Measurements from ENCODE around the gene ARHGEF19. TPM values are rescaled to one million over a fixed set of nuclear protein-coding genes. Genes with fewer than 3 reads are reported as not detected.

The ARHGEF19 gene
- total and polyA plus RNA-seq, 2 of the 13 experiments (the other 11 are each of a cell fraction or from before 2014, with no cell fraction given): 1.7 to 1.8 TPM

DNA sequence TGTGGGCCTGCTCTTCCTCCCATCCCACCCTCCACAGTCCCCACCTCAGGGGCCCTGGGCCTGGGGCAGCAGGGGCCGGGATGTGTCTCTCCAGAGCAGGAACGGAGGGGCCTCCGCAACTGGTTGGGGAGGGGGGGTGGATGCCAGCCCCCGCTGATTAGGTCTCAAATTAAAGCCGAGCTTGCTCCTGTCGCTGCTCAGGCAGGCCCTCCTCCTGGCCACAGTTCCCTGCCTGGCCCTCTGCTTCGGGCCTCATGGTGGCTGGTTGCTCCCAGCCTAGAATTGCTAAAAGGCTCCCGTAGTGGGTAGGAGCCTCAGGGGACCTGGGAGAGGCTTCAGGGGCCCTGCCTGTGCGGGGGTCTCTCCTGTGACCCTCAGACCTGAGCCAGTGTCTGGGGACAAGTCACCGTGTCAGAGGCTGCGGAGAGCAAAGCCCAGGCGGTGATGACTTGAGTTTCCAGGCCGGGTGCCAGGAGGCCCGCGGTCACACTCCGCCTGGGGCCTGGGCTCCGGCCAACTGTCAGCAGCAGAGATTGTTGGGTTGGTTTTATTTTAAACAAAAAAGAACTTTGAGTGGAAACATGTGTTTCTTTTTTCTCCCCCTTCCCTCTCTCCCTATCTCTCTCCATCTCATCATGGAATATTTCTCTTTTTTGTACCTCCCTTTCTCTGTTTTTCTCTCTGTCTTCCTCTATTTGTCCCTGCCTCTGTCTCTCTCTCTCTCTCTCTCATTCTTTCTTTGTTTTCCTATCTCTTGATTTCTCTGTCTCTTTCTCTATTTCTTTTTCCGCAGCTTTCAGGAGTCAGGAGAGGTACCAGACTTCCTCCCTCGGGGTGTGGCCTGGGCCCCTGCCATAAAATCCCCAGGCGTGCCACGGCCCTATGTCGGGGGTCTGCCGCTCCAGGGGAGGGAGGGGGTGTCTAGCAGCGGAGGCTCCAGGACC lies 36.6 kb downstream of the ARHGEF19 start (continued):
- TF ChIP-seq, protein P1, sequence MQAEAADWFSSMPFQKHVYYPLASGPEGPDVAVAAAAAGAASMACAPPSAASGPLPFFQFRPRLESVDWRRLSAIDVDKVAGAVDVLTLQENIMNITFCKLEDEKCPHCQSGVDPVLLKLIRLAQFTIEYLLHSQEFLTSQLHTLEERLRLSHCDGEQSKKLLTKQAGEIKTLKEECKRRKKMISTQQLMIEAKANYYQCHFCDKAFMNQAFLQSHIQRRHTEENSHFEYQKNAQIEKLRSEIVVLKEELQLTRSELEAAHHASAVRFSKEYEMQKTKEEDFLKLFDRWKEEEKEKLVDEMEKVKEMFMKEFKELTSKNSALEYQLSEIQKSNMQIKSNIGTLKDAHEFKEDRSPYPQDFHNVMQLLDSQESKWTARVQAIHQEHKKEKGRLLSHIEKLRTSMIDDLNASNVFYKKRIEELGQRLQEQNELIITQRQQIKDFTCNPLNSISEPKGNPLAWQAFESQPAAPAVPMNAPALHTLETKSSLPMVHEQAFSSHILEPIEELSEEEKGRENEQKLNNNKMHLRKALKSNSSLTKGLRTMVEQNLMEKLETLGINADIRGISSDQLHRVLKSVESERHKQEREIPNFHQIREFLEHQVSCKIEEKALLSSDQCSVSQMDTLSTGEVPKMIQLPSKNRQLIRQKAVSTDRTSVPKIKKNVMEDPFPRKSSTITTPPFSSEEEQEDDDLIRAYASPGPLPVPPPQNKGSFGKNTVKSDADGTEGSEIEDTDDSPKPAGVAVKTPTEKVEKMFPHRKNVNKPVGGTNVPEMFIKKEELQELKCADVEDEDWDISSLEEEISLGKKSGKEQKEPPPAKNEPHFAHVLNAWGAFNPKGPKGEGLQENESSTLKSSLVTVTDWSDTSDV (CRISPR knock-in tag; IDR thresholded peaks at IDR 0.05): no peak
- no peak for TF ChIP-seq FOXP1 (IDR thresholded peaks at IDR 0.05)
- TF ChIP-seq FOXP1 (CRISPR knock-in tag; IDR thresholded peaks at IDR 0.05): no peak
- peak; percentile 45 for TF ChIP-seq GATAD2A (CRISPR knock-in tag; IDR thresholded peaks at IDR 0.05)
- TF ChIP-seq MXD4 (CRISPR knock-in tag; IDR thresholded peaks at IDR 0.05): 0 out of 2 replicates have a peak, but pooled peaks have one; percentile 47
- no peak for TF ChIP-seq FOXM1 (CRISPR knock-in tag; IDR thresholded peaks at IDR 0.05)
- no peak for TF ChIP-seq POLR2AphosphoS2 (IDR thresholded peaks at IDR 0.05; ENCODE audit: low read depth, low read length)
- TF ChIP-seq, protein P2, sequence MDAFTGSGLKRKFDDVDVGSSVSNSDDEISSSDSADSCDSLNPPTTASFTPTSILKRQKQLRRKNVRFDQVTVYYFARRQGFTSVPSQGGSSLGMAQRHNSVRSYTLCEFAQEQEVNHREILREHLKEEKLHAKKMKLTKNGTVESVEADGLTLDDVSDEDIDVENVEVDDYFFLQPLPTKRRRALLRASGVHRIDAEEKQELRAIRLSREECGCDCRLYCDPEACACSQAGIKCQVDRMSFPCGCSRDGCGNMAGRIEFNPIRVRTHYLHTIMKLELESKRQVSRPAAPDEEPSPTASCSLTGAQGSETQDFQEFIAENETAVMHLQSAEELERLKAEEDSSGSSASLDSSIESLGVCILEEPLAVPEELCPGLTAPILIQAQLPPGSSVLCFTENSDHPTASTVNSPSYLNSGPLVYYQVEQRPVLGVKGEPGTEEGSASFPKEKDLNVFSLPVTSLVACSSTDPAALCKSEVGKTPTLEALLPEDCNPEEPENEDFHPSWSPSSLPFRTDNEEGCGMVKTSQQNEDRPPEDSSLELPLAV (CRISPR knock-in tag; conservative IDR thresholded peaks at IDR 0.05; ENCODE audit: low read depth): no peak
- peak; percentile 66 for TF ChIP-seq ZBTB7B (CRISPR knock-in tag; IDR thresholded peaks at IDR 0.05)
- no peak for TF ChIP-seq SP2 (CRISPR knock-in tag; IDR thresholded peaks at IDR 0.05)
- TF ChIP-seq ARID2 (CRISPR knock-in tag; IDR thresholded peaks at IDR 0.05; ENCODE audit: borderline replicate concordance): no peak
- no peak for TF ChIP-seq ZIK1 (CRISPR knock-in tag; IDR thresholded peaks at IDR 0.05; ENCODE audit: borderline replicate concordance, low read depth)
- TF ChIP-seq RCOR2 (CRISPR knock-in tag; IDR thresholded peaks at IDR 0.05): no peak
- TF ChIP-seq, protein P3, sequence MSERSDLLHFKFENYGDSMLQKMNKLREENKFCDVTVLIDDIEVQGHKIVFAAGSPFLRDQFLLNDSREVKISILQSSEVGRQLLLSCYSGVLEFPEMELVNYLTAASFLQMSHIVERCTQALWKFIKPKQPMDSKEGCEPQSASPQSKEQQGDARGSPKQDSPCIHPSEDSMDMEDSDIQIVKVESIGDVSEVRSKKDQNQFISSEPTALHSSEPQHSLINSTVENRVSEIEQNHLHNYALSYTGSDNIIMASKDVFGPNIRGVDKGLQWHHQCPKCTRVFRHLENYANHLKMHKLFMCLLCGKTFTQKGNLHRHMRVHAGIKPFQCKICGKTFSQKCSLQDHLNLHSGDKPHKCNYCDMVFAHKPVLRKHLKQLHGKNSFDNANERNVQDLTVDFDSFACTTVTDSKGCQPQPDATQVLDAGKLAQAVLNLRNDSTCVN (CRISPR knock-in tag; IDR thresholded peaks at IDR 0.05; ENCODE audit: borderline replicate concordance): no peak
- TF ChIP-seq POGZ (CRISPR knock-in tag; IDR thresholded peaks at IDR 0.05): no peak
- TF ChIP-seq SMAD3 (CRISPR knock-in tag; IDR thresholded peaks at IDR 0.05): no peak
- TF ChIP-seq, protein P4, sequence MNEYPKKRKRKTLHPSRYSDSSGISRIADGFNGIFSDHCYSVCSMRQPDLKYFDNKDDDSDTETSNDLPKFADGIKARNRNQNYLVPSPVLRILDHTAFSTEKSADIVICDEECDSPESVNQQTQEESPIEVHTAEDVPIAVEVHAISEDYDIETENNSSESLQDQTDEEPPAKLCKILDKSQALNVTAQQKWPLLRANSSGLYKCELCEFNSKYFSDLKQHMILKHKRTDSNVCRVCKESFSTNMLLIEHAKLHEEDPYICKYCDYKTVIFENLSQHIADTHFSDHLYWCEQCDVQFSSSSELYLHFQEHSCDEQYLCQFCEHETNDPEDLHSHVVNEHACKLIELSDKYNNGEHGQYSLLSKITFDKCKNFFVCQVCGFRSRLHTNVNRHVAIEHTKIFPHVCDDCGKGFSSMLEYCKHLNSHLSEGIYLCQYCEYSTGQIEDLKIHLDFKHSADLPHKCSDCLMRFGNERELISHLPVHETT (CRISPR knock-in tag; conservative IDR thresholded peaks at IDR 0.05): no peak
- peak; percentile 75 for TF ChIP-seq PHF8 (CRISPR knock-in tag; IDR thresholded peaks at IDR 0.05)
- peak; percentile 91 for TF ChIP-seq ZFX (CRISPR knock-in tag; IDR thresholded peaks at IDR 0.05; ENCODE audit: low read depth)
- peak; percentile 83; the same call in 1 of the 2 replicates for TF ChIP-seq ZNF232 (CRISPR knock-in tag; IDR thresholded peaks at IDR 0.05; ENCODE audit: borderline replicate concordance)
- TF ChIP-seq ZNF510 (CRISPR knock-in tag; IDR thresholded peaks at IDR 0.05; ENCODE audit: low read depth): no peak
- no peak for TF ChIP-seq ZNF777 (CRISPR knock-in tag; IDR thresholded peaks at IDR 0.05)
- TF ChIP-seq ZSCAN20 (CRISPR knock-in tag; IDR thresholded peaks at IDR 0.05; ENCODE audit: borderline replicate concordance): no peak; the same call in 1 of the 2 replicates
- no peak for TF ChIP-seq KDM1A (CRISPR knock-in tag; IDR thresholded peaks at IDR 0.05)

Data from HepG2 (cell line).